ENCODE data around the gene SP100.

SP100 gene

GRCh38 chr2:230583581-230583980 lies 167.6 kb downstream of the SP100 start:
- no peak for TF ChIP-seq CTCF (IDR thresholded peaks at IDR 0.05)
- Histone ChIP-seq H3K4me3 (ENCODE audit: low read depth in 1 of 2, low read length in 1 of 2) (no peak overlapping the region), H3K27ac (no peak overlapping the region), H3K27me3 (no peaks in the 10 kb centered on the region), H3K9me3 (no peaks in the 10 kb centered on the region), H3K4me1 (ENCODE audit: control insufficient read depth in 1 of 2, insufficient read depth in 1 of 2, low read depth in 1 of 2, low read length in 1 of 2) (no peaks in the 10 kb centered on the region), H3K36me3 (no peaks in the 10 kb centered on the region)

GRCh38 chr2:230586328-230586982 lies 170.5 kb downstream of the SP100 start:
- TF ChIP-seq CTCF (IDR thresholded peaks at IDR 0.05): no peak
- no peaks in the 10 kb centered on the region for H3K4me1 ChIP-seq (ENCODE audit: control insufficient read depth in 1 of 2, insufficient read depth in 1 of 2, low read depth in 1 of 2, low read length in 1 of 2)
- no peaks in the 10 kb centered on the region for H3K9me3 ChIP-seq
- H3K36me3 ChIP-seq: no peaks in the 10 kb centered on the region
- H3K27ac ChIP-seq: no peak overlapping the region
- no peak overlapping the region for H3K4me3 ChIP-seq (ENCODE audit: low read depth in 1 of 2, low read length in 1 of 2)
- no peaks in the 10 kb centered on the region for H3K27me3 ChIP-seq

GRCh38 chr2:230589025-230589424 lies 173.0 kb downstream of the SP100 start:
- H3K4me1 ChIP-seq (ENCODE audit: control insufficient read depth in 1 of 2, insufficient read depth in 1 of 2, low read depth in 1 of 2, low read length in 1 of 2): no peaks in the 10 kb centered on the region
- no peak for TF ChIP-seq CTCF (IDR thresholded peaks at IDR 0.05)

GRCh38 chr2:230589497-230590015 lies 173.6 kb downstream of the SP100 start:
- Histone ChIP-seq H3K27ac (no peak overlapping the region), H3K4me1 (ENCODE audit: control insufficient read depth in 1 of 2, insufficient read depth in 1 of 2, low read depth in 1 of 2, low read length in 1 of 2) (no peaks in the 10 kb centered on the region), H3K9me3 (no peaks in the 10 kb centered on the region), H3K27me3 (no peaks in the 10 kb centered on the region), H3K36me3 (no peaks in the 10 kb centered on the region), H3K4me3 (ENCODE audit: low read depth in 1 of 2, low read length in 1 of 2) (no peak overlapping the region)
- no peak for TF ChIP-seq CTCF (IDR thresholded peaks at IDR 0.05)

More at GRCh38 chr2:230589025-230589424, 173.0 kb downstream of the SP100 start:
- Histone ChIP-seq H3K36me3 (no peaks in the 10 kb centered on the region), H3K9me3 (no peaks in the 10 kb centered on the region), H3K27me3 (no peaks in the 10 kb centered on the region), H3K4me3 (ENCODE audit: low read depth in 1 of 2, low read length in 1 of 2) (no peak overlapping the region), H3K27ac (no peak overlapping the region)

- Histone ChIP-seq H3K27ac (no peak overlapping the region), H3K9me3 (no peaks in the 10 kb centered on the region), H3K36me3 (no peaks in the 10 kb centered on the region), H3K27me3 (no peaks in the 10 kb centered on the region), H3K4me1 (ENCODE audit: control insufficient read depth in 1 of 2, insufficient read depth in 1 of 2, low read depth in 1 of 2, low read length in 1 of 2) (no peaks in the 10 kb centered on the region), H3K4me3 (ENCODE audit: low read depth in 1 of 2, low read length in 1 of 2) (no peak overlapping the region)
- no peak for TF ChIP-seq CTCF (IDR thresholded peaks at IDR 0.05)
These were observed 174.3 kb downstream of the SP100 start for GRCh38 chr2:230590333-230590732.
